ENCODE measurements around the gene ZC3H13.

The ZC3H13 gene

DNA sequence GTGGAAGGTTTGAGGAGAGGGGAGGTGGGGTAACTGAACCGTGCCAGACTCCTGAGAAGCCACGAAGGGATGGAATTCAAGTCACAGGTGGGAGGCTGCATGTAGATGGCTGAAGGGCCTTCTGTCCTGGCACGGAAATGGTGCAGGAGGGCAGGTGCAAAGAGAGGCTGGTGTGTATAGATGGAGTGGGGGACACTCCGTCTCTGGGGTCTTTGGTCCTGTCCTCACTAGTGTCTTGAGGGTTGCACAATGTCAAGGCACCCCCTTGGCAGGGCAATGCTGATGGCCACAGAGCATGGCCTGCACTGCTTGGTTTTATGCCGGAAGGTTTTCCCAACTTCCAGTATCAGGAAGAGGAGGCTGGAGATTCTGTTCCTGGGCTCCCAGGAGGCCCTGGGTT lies 118.3 kb downstream of the ZC3H13 start:
- DNase-seq (ENCODE audit: low read depth) = no peak

DNA sequence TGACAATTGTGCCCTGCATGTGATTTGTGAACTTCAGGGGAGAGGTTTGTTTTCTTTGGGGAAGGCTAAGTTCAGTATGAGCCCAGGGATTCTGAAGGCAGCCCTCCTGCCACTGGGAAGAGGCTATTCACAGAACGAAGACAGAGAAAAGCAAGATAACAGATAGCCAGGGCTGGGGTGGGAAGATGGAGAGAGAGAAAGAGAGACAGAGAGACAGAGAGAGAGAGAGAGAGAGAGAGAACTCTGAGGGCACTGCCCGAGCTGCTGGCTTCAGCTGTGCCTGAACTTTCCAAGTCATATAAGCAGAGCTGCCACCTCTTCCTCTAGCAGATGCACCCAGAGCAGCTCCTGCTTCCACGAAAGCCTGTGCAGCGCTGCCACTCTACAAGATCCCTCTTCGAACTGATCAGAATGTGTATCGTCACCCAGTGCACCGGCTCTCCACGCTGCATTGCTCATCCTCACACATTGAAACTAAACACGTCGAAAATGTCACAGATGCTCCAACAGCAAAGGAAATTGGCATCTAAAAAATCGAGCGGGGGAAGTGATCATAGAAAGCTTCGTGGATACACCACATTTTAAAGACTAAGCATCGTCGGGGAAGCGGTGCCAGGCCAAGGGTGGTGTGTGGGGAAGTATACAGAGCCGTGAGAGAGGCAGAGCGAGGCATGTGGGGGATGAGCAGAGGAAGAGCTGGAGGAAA lies 119.2 kb downstream of the ZC3H13 start:
- DNase-seq (ENCODE audit: low read depth) = no peak

DNA sequence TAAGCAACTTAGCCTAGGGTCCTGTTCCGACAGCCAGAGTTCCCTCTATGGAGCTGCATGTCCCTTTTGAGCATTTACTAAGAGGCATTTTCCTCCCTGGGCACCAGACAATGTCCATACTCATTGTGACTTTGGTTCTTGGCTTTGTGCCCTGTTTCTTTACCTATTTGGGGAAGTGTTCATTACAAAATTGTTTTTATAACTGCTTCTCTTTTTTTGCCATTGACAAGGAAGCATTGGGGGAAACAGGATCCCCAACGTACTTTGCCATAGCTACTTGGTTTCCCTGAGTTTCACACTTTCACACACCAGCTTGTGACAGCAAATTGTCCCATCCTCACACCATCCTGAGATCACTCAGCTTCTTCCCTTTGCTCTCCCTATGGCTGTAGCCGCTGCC lies 119.9 kb downstream of the ZC3H13 start:
- no peak for DNase-seq (ENCODE audit: low read depth)

DNA sequence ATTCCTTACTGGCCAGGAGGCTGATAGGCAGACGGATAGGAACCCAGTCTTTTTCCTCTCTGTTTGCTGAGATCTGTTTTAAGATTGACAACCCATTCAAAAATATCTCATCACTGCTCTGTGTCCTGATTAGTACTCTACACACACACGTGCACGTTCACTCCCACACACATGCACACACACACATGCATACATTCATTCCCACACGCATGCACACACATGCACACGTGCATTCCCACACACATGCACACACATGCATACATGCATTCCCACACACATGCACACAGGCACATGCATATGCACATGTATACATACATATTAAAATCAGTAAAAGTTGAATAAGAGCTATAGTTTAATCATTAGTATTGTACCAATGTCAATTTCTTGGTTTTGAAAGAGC lies 120.4 kb downstream of the ZC3H13 start:
- no peak for DNase-seq (ENCODE audit: low read depth)

DNA sequence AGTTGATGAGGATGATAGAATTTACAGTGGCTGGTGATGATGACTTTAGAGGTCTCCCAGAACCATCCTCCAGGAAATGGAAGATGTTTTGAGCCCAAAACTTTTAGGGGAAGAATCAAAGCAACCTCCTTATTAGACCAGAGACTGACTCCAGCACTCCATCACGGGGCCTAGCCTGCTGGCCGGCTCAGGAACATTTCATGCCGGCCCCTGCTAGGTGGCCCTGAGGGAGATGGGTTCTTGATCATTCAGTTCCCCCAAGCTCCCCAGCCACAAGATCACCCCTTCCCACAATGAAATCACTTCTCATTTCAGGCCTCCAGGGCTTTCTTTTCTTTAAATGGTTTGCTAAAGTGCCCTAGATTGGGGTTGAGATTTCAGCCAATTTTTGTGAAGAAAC lies 121.3 kb downstream of the ZC3H13 start:
- no peak for DNase-seq (ENCODE audit: low read depth)

DNA sequence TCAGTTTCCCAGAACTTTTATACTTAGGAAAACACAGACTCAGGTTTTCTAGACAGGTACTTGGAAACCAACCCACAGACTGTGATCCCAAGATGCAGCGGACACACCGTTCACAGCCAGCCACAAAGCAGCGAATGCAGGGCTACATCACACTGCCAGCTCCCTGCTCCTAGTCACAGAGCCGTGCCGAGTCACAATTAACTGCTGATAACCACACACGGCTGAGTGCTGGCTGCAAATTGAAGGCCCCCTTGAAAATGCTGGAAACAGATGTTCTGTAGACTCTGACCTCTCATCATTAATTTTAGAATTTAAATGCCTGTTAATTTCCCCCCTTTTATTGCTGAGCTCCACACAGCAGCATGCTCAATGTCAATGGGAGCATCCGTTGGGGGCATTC lies 122.4 kb downstream of the ZC3H13 start:
- DNase-seq (ENCODE audit: low read depth) = no peak

DNA sequence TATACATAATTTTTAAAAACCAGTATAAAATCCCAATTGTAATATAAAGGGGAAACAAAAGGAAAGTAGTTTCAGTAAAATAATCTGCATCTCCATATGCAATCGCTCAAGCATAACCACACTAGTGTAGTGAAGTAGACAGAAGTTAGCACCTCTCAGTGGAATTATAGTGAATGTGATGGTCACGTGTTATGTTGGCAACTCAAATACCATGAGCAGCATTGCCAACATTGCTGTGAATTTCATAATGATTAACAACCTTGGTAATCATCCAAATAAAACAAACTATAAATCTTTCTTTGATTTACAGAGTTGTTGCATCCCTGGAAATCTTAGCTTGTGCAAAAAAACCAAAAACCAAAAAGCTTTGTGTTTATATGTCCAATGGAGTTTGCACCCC lies 123.7 kb downstream of the ZC3H13 start:
- no peak for DNase-seq (ENCODE audit: low read depth)

DNA sequence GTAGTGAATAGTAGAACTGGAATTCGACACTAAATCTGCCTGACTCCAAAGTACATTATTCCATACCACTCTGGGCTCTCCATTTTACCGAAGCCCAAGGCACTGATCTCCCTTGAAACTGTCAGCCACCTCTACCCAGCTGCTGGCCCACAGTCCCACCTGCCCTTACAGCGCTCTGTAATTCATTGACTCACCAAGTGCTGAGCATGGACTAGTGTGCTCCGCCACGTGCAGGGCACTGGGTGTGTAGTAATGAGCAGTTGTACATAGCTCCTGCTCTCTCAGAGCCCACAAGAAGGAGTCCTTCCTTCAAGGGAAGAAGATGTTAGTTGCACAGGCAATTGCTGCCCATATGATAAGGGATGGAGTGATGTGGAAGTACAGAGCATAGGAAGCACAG lies 124.4 kb downstream of the ZC3H13 start:
- no peak for DNase-seq (ENCODE audit: low read depth)

DNA sequence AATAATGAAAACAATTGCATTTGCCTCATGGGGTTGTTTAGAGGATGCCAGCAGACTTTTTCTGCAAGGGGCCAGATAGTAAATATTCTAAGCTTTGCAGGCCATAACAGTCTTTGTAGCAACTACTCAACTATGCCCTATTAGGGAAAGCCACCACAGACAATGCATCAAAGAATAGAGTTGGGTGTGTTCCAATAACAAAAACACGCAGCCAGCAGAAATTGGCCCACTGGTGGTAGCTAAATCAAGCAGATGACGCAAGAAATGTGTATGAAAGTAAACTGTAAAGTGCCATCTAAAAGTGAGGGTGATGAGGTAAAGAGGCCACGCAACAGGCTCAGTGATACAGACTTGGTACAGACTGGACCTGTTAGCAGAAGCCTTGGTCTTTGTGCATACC lies 125.8 kb downstream of the ZC3H13 start:
- no peak for DNase-seq (ENCODE audit: low read depth)

DNA sequence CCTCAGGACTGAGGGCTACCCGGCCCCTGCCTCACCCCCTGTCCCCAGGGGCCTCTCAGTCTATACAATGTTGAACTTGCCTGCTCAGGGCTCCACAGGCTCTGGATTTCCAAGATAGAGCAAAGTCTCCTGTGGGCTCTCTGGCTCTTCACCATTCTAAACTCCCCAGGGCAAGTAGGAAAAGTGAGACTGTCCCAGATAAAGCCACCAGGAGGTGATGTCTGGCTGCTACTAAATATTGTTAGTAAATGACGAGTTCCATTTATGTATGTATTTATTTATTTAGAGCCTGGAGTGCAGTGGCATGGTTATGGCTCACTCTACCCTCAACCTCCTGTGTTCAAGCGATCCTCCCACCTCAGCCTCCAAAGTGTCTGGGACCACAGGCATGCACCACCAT lies 127.4 kb downstream of the ZC3H13 start:
- DNase-seq (ENCODE audit: low read depth) = no peak

DNA sequence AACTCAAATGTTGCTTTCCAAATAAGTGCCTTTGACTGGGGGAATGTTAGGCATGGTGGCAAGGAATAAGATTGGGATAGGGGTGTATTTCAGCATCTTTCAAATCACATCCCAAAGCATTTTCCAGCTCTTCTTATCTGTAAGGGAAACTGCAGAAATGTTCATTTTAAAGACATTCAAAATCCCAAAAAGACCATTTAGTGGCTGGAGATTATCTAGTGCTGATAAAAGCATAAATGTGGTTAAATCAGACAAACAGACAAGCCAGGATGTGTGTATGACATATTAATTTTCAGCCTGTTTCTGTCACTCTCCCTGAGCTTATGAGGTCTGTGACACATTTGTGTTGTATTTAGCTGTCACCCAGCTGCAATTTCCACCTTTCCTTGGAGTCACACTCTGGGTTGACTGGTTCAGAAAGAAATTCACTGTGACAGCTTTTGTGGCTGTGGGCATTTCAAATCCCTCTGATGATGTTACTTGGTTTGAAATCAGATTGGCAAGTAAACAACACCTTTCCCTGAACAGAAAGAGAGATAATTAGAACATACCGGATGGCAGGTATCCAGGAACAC lies 131.3 kb downstream of the ZC3H13 start:
- no peak for DNase-seq (ENCODE audit: low read depth)

DNA sequence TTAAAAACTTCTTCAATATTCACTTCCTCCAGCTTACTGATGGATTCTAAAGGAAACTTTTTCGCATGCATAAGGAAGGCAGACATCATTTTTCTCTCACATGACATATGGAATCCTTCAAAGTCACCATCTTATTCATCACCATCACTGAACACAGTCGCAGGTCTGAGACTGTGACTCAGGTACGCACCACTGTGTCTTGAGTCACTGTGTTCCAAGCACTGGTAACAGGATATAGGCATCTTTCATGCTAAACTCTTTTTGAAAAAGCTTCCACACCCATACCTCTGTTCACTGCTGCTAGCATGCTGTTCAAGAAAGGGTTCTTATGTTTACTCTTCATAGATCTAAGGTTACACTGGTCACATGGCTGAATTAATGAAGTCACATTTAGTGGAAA lies 133.9 kb downstream of the ZC3H13 start:
- DNase-seq (ENCODE audit: low read depth) = no peak

DNA sequence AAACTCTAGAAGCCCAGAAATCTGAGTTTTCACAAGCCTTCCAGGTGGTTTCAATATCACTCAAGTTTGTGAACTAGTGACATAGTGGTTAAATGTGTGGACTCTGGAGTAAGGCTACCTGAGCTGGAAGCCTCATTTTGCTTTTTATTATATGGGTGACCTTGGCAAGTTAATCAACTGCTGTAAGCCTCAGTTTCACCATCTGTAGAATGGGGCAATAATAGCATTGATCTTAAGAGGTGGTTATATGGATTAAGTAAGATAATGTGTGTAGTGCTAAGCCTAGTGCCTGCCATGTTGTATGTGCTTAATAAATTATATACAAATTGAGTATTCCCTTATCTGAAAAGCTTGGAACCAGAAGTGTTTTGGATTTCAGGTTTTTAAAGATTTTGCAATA lies 135.5 kb downstream of the ZC3H13 start:
- no peak for DNase-seq (ENCODE audit: low read depth)

DNA sequence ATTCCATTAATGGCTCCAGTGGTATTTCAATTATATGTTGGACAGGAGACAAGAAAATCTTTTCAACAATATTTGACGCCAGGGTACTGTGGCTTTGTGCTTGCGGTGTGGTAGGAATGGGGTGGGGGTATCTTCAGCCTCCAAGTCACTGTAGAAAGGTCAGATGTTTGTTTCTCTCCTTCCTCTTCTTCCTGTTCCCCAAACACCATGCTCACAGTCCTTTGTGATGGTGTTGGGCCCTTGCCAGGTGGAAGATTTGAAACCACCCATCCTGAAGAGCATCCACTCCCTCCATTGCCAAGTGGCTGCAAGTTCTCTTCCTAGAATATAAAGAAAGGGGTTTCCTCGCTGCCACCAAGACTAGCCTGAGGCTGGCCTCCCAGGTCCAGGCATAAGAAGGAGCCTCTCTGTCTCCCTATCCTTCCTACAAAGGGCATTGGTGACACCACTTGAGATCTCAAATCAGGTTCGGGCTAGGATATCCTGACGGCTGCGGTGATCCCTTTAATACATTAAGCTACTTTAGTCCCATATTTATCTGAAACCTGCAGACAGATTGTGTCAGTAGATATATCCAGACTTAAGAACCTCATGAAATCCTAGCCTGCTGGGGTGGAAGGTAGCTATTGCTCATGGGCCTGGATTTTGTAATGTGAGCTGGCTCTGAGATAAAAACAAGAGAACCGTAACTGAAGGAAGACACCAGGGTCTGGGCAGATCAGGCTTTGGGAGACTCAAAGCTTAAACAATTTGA lies 136.7 kb downstream of the ZC3H13 start:
- no peak for DNase-seq (ENCODE audit: low read depth)

DNA sequence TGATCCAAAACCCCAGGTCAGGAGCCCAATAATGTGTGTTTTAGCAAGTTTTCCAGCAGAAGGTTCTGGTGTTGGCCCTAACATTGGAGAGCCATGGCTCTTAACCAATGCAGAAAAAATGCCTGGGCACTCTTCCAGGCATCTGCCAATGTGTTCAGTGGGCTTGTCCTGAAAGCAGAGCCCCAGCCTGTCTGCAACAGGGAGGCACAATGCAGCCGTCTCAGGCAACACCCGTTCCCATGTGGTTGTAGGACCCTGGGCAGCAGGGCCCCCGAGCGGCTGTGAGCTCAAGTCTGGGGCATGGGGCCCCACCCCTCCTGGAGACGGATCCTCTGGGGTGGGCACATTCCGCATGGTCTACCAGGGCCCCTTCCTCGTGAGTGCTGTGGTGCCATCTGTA lies 142.9 kb downstream of the ZC3H13 start:
- DNase-seq (ENCODE audit: low read depth) = no peak

DNA sequence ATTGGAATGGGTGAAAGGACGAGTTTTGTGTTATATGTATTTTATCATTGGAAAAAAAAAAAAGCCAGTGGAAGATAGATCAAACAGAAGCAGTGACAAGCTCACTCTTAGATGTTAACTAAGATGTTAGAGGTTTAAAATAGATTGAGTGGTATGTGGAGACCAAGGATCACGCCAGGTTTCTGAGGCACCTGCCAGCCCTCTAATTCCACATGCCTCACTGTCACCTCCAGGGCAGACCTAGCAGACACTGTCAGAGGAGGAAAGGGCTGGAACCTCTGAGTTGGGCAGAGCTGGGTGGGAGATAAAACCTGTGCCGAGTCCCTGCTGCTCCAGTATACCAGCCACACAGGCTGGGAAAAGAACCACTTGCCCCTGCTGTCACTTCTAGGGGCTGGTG lies 143.5 kb downstream of the ZC3H13 start:
- DNase-seq (ENCODE audit: low read depth) = no peak

DNA sequence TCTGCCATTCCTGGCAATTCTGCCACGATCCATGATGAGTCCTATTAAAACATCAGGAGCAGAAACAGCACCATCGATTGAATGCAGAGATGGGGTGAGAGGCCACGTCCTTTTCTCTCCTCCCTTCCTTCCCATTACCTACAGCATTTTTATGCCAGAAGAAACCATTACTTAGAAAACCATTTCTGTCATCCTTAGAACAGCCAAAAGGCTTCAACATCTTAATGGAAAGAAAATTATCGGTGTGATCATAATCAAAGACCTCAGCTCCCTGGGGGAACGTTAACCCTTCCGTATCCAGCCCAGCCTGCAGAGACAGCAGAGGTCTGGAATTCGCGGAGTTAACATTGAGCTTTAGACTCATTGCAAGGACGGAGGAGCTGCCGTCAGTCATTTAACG lies 145.0 kb downstream of the ZC3H13 start:
- DNase-seq (ENCODE audit: low read depth) = no peak
